ENCODE measurements around the gene PRF1. TPM values are rescaled to one million over a fixed set of nuclear protein-coding genes. Genes with fewer than 3 reads are reported as not detected.

The PRF1 gene
- total RNA-seq, 2 experiments from 2014 or later, result 21.8 to 28.6 TPM

GRCh38 chr10:70562036-70562755 lies 40.3 kb downstream of the PRF1 start:
- ChIA-PET CTCF (interaction anchor here (1.2 to 2.7 kb wide), 2 partner anchors 10 to 100 kb away, joined by 3 to 12 read pairs; no protein-coding TSS in a partner anchor), POLR2A (no interaction called here)
- no peaks in the 10 kb centered on the region for H3K27me3 Mint-ChIP-seq
- H3K4me3 Mint-ChIP-seq, result no peak overlapping the region
- DNase-seq (no peak), ATAC-seq (no peak)
- H3K27ac Mint-ChIP-seq, result no peak overlapping the region
- H3K4me1 Mint-ChIP-seq, result peaks cover 12% of the 10 kb centered on the region
- H3K9me3 Mint-ChIP-seq (ENCODE audit: low read depth), result no peaks in the 10 kb centered on the region
- no peaks in the 10 kb centered on the region for H3K36me3 Mint-ChIP-seq (ENCODE audit: low read depth)
- intact Hi-C loops (cut with DNase I, micrococcal nuclease), result no loop called here

- H3K27me3 Mint-ChIP-seq, result no peaks in the 10 kb centered on the region
- CTCF ChIA-PET, result interaction anchor here (0.8 to 2.7 kb wide), 3 partner anchors 8 to 99 kb away, joined by 3 to 12 read pairs (median 3); no protein-coding TSS in a partner anchor
- no peaks in the 10 kb centered on the region for H3K9me3 Mint-ChIP-seq (ENCODE audit: low read depth)
- H3K4me1 Mint-ChIP-seq, result peaks cover 12% of the 10 kb centered on the region
- no peak overlapping the region for H3K4me3 Mint-ChIP-seq
- no peaks in the 10 kb centered on the region for H3K36me3 Mint-ChIP-seq (ENCODE audit: low read depth)
- DNase-seq (no peak), ATAC-seq (no peak)
- H3K27ac Mint-ChIP-seq, result no peak overlapping the region
- intact Hi-C loops (cut with DNase I, micrococcal nuclease), result no loop called here
- POLR2A ChIA-PET, result no interaction called here
Observed at GRCh38 chr10:70561558-70561957, 41.0 kb downstream of the PRF1 start.

- POLR2A ChIA-PET, result no interaction called here
- Mint-ChIP-seq H3K4me3 (no peak overlapping the region), H3K4me1 (peaks cover 12% of the 10 kb centered on the region), H3K27ac (no peak overlapping the region), H3K36me3 (ENCODE audit: low read depth) (no peaks in the 10 kb centered on the region), H3K9me3 (ENCODE audit: low read depth) (no peaks in the 10 kb centered on the region), H3K27me3 (no peaks in the 10 kb centered on the region)
- intact Hi-C loops (cut with DNase I, micrococcal nuclease), result no loop called here
- CTCF ChIA-PET, result interaction anchor here (0.6 to 3.2 kb wide), 4 partner anchors 8 to 310 kb away, joined by 3 to 15 read pairs (median 8); no protein-coding TSS in a partner anchor
- DNase-seq (no peak), ATAC-seq (no peak)
Observed at GRCh38 chr10:70561070-70561469, 41.5 kb downstream of the PRF1 start.

- H3K27ac Mint-ChIP-seq, result no peak overlapping the region
- H3K9me3 Mint-ChIP-seq (ENCODE audit: low read depth), result no peaks in the 10 kb centered on the region
- H3K27me3 Mint-ChIP-seq, result no peaks in the 10 kb centered on the region
- POLR2A ChIA-PET, result no interaction called here
- H3K36me3 Mint-ChIP-seq (ENCODE audit: low read depth), result no peaks in the 10 kb centered on the region
- ATAC-seq (no peak), DNase-seq (no peak)
- no peak overlapping the region for H3K4me3 Mint-ChIP-seq
- CTCF ChIA-PET, result interaction anchor here (0.6 to 3.2 kb wide), 4 partner anchors 9 to 310 kb away, joined by 3 to 15 read pairs (median 8); no protein-coding TSS in a partner anchor
- intact Hi-C loops (cut with DNase I, micrococcal nuclease), result no loop called here
- peaks cover 12% of the 10 kb centered on the region for H3K4me1 Mint-ChIP-seq
Observed at GRCh38 chr10:70560511-70560941, 42.0 kb downstream of the PRF1 start.

GRCh38 chr10:70559861-70560260 lies 42.7 kb downstream of the PRF1 start:
- no peaks in the 10 kb centered on the region for H3K9me3 Mint-ChIP-seq (ENCODE audit: low read depth)
- intact Hi-C loops (cut with DNase I, micrococcal nuclease), result loop anchor here (1.0 to 2.0 kb wide), 8 partner anchors 16 to 320 kb away; no protein-coding TSS in a partner anchor
- H3K4me1 Mint-ChIP-seq, result peaks cover 12% of the 10 kb centered on the region
- H3K27ac Mint-ChIP-seq, result no peak overlapping the region
- ATAC-seq, result no peak
- H3K27me3 Mint-ChIP-seq, result no peaks in the 10 kb centered on the region
- ChIA-PET POLR2A (interaction anchor here (0.8 kb wide), 1 partner anchor 32 kb away, joined by 3 read pairs; no protein-coding TSS in a partner anchor), CTCF (interaction anchor here (1.5 to 3.2 kb wide), 5 partner anchors 8 to 199 kb away, joined by 3 to 15 read pairs (median 12); no protein-coding TSS in a partner anchor)
- no peaks in the 10 kb centered on the region for H3K36me3 Mint-ChIP-seq (ENCODE audit: low read depth)
- H3K4me3 Mint-ChIP-seq, result no peak overlapping the region
- no peak for DNase-seq

GRCh38 chr10:70558871-70559810 lies 43.4 kb downstream of the PRF1 start:
- no peaks in the 10 kb centered on the region for H3K9me3 Mint-ChIP-seq (ENCODE audit: low read depth)
- ATAC-seq, result peak; percentile 95
- no peaks in the 10 kb centered on the region for H3K36me3 Mint-ChIP-seq (ENCODE audit: low read depth)
- ChIA-PET CTCF (interaction anchor here (0.7 to 3.2 kb wide), 11 partner anchors 10 to 273 kb away, joined by 3 to 15 read pairs (median 4); no protein-coding TSS in a partner anchor), POLR2A (interaction anchor here (0.8 kb wide), 1 partner anchor 33 kb away, joined by 3 read pairs; no protein-coding TSS in a partner anchor)
- DNase-seq, result peak; percentile 87
- no peaks in the 10 kb centered on the region for H3K27me3 Mint-ChIP-seq
- peaks cover 12% of the 10 kb centered on the region for H3K4me1 Mint-ChIP-seq
- peak overlapping the region; percentile 23 for H3K27ac Mint-ChIP-seq
- intact Hi-C loops (cut with DNase I, micrococcal nuclease), result loop anchor here (1.0 to 2.0 kb wide), 8 partner anchors 17 to 321 kb away; no protein-coding TSS in a partner anchor
- peak overlapping the region; percentile 60 for H3K4me3 Mint-ChIP-seq

- no peaks in the 10 kb centered on the region for H3K9me3 Mint-ChIP-seq (ENCODE audit: low read depth)
- no peaks in the 10 kb centered on the region for H3K27me3 Mint-ChIP-seq
- CTCF ChIA-PET, result interaction anchor here (0.8 to 3.2 kb wide), 8 partner anchors 9 to 247 kb away, joined by 3 to 15 read pairs (median 4); no protein-coding TSS in a partner anchor
- intact Hi-C loops (cut with DNase I, micrococcal nuclease), result loop anchor here (2.0 kb wide), 4 partner anchors 21 to 201 kb away; no protein-coding TSS in a partner anchor
- no peak overlapping the region for H3K4me3 Mint-ChIP-seq
- no peak for DNase-seq
- no peak for ATAC-seq
- H3K27ac Mint-ChIP-seq, result no peak overlapping the region
- H3K4me1 Mint-ChIP-seq, result peaks cover 12% of the 10 kb centered on the region
- H3K36me3 Mint-ChIP-seq (ENCODE audit: low read depth), result no peaks in the 10 kb centered on the region
- POLR2A ChIA-PET, result no interaction called here
Observed at GRCh38 chr10:70558295-70558694, 44.2 kb downstream of the PRF1 start.

GRCh38 chr10:70557876-70558275 lies 44.7 kb downstream of the PRF1 start:
- intact Hi-C loops (cut with DNase I, micrococcal nuclease), result loop anchor here (2.0 kb wide), 4 partner anchors 21 to 201 kb away; no protein-coding TSS in a partner anchor
- DNase-seq, result no peak
- H3K36me3 Mint-ChIP-seq (ENCODE audit: low read depth), result no peaks in the 10 kb centered on the region
- H3K4me3 Mint-ChIP-seq, result no peak overlapping the region
- H3K27ac Mint-ChIP-seq, result no peak overlapping the region
- CTCF ChIA-PET, result interaction anchor here (0.8 to 3.2 kb wide), 2 partner anchors 45 to 201 kb away, joined by 3 to 15 read pairs; no protein-coding TSS in a partner anchor
- no peaks in the 10 kb centered on the region for H3K27me3 Mint-ChIP-seq
- ATAC-seq, result no peak
- no peaks in the 10 kb centered on the region for H3K9me3 Mint-ChIP-seq (ENCODE audit: low read depth)
- peaks cover 12% of the 10 kb centered on the region for H3K4me1 Mint-ChIP-seq
- POLR2A ChIA-PET, result no interaction called here

GRCh38 chr10:70557086-70557845 lies 45.3 kb downstream of the PRF1 start:
- Mint-ChIP-seq H3K4me1 (peaks cover 12% of the 10 kb centered on the region), H3K9me3 (ENCODE audit: low read depth) (no peaks in the 10 kb centered on the region), H3K36me3 (ENCODE audit: low read depth) (no peaks in the 10 kb centered on the region), H3K4me3 (no peak overlapping the region), H3K27me3 (no peaks in the 10 kb centered on the region), H3K27ac (no peak overlapping the region)
- POLR2A ChIA-PET, result no interaction called here
- DNase-seq (no peak), ATAC-seq (no peak)
- CTCF ChIA-PET, result interaction anchor here (0.8 kb wide), 1 partner anchor 46 kb away, joined by 3 read pairs; no protein-coding TSS in a partner anchor
- intact Hi-C loops (cut with DNase I, micrococcal nuclease), result no loop called here

GRCh38 chr10:70555371-70555770 lies 47.2 kb downstream of the PRF1 start:
- no peaks in the 10 kb centered on the region for H3K36me3 Mint-ChIP-seq (ENCODE audit: low read depth)
- ChIA-PET POLR2A (no interaction called here), CTCF (no interaction called here)
- DNase-seq, result no peak
- H3K4me3 Mint-ChIP-seq, result no peak overlapping the region
- H3K4me1 Mint-ChIP-seq, result peaks cover 12% of the 10 kb centered on the region
- H3K27me3 Mint-ChIP-seq, result no peaks in the 10 kb centered on the region
- no peak for ATAC-seq
- intact Hi-C loops (cut with DNase I, micrococcal nuclease), result no loop called here
- H3K27ac Mint-ChIP-seq, result no peak overlapping the region
- no peaks in the 10 kb centered on the region for H3K9me3 Mint-ChIP-seq (ENCODE audit: low read depth)
